ENCODE results near the gene ANKRD53.

ANKRD53 gene

GRCh38 chr2:70966681-70967080 is 11.7 kb upstream of the ANKRD53 start:
- DNase-seq = no peak

GRCh38 chr2:70967189-70967588 is 11.2 kb upstream of the ANKRD53 start:
- no peak for DNase-seq

GRCh38 chr2:70974592-70974991 is 3.8 kb upstream of the ANKRD53 start:
- DNase-seq = no peak

GRCh38 chr2:70975237-70975636 is 3.2 kb upstream of the ANKRD53 start:
- DNase-seq = no peak

- DNase-seq = peak; percentile 48
Measured at GRCh38 chr2:70977605-70978205, 725 bp upstream of the ANKRD53 start.

- no peak for DNase-seq
Measured at GRCh38 chr2:70979180-70979488, 704 bp downstream of the ANKRD53 start.

- no peak for DNase-seq
Measured at GRCh38 chr2:70979626-70980025, 1.2 kb downstream of the ANKRD53 start.

- no peak for DNase-seq
Measured at GRCh38 chr2:70981421-70981820, 3.0 kb downstream of the ANKRD53 start.

GRCh38 chr2:70981866-70982810 is 3.7 kb downstream of the ANKRD53 start:
- DNase-seq = no peak

- no peak for DNase-seq
Measured at GRCh38 chr2:70982971-70983370, 4.5 kb downstream of the ANKRD53 start.

GRCh38 chr2:70983506-70984227 is 5.2 kb downstream of the ANKRD53 start:
- DNase-seq = no peak

GRCh38 chr2:70984228-70984575 is 5.8 kb downstream of the ANKRD53 start:
- DNase-seq = no peak

GRCh38 chr2:70984576-70985282 is 6.3 kb downstream of the ANKRD53 start:
- peak; percentile 87 for DNase-seq

GRCh38 chr2:70985283-70985688 is 6.9 kb downstream of the ANKRD53 start:
- no peak for DNase-seq

- DNase-seq = no peak
Measured at GRCh38 chr2:70985956-70986355, 7.5 kb downstream of the ANKRD53 start.

- DNase-seq = no peak
Measured at GRCh38 chr2:70986499-70987189, 8.2 kb downstream of the ANKRD53 start.

- DNase-seq = no peak
Measured at GRCh38 chr2:70987386-70987785, 9.0 kb downstream of the ANKRD53 start.

GRCh38 chr2:70988151-70988550 is 9.7 kb downstream of the ANKRD53 start:
- DNase-seq = no peak

- no peak for DNase-seq
Measured at GRCh38 chr2:70988726-70989648, 10.6 kb downstream of the ANKRD53 start.

GRCh38 chr2:70990216-70990615 is 11.8 kb downstream of the ANKRD53 start:
- DNase-seq = no peak

- DNase-seq = no peak
Measured at GRCh38 chr2:70991142-70991541, 12.7 kb downstream of the ANKRD53 start.

All from CD4-positive, alpha-beta T cell treated with Interleukin-6 for 4 hours (primary cell).